ENCODE data around the gene MTHFD1L.

GRCh38 chr6:151109869-151110575 is 244.5 kb downstream of the MTHFD1L start:
- TF ChIP-seq ZNF274 (IDR thresholded peaks at IDR 0.05; ENCODE audit: low read depth, low read length) (no peak), SUZ12 (IDR thresholded peaks at IDR 0.05; ENCODE audit: extremely low read depth, insufficient read depth, insufficient read length) (no peak)

All from NT2/D1 (cell line).